HT-29 (cell line): ENCODE results near the gene LPIN1. TPM values are rescaled to one million over a fixed set of nuclear protein-coding genes. Genes with fewer than 3 reads are reported as not detected.

Source experiments
- DNase-seq: peaks from one replicate; pipeline ENCODE4 v3.0.0-alpha.2; 2015; ENCODE audit warnings: low spot score
- small RNA-seq: library from RNA; depleted of rRNA; stranded (forward); fragments of <200 nt; gene quantifications from one replicate; pipeline ENCODE3, GENCODE V24; 2014
- total RNA-seq: library from RNA; depleted of rRNA; stranded (reverse); fragments of >200 nt; shearing (Covaris generic); gene quantifications from 2 replicates; pipeline ENCODE4 v1.2.3, GENCODE V29; 2014; rRNA removed

LPIN1 gene
- total RNA-seq, 1 experiment from 2014 or later = 6.8 TPM

DNA sequence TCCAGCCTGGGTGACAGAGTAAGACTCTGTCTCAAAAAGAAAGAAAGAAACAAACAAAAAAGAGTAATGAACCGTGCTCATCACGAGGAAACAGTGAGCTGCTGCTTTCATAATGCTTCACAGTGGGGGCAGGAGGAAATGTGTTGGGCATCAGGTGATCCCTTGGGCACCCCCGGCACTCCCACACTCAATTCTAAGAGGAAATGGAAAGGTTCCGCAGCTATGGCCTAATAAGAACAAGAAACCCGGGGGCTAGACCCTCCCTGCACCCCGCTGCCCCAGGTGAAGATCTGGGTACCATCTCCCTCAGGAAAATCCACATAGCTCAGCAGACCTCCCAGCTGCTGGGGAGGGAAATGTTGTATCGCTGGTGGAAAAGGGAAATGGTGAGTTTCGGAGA, 118.9 kb downstream of the LPIN1 start:
- no peak for DNase-seq

- no peak for DNase-seq
These were observed 119.4 kb downstream of the LPIN1 start for GRCh38 chr2:11865805-11866204.

DNA sequence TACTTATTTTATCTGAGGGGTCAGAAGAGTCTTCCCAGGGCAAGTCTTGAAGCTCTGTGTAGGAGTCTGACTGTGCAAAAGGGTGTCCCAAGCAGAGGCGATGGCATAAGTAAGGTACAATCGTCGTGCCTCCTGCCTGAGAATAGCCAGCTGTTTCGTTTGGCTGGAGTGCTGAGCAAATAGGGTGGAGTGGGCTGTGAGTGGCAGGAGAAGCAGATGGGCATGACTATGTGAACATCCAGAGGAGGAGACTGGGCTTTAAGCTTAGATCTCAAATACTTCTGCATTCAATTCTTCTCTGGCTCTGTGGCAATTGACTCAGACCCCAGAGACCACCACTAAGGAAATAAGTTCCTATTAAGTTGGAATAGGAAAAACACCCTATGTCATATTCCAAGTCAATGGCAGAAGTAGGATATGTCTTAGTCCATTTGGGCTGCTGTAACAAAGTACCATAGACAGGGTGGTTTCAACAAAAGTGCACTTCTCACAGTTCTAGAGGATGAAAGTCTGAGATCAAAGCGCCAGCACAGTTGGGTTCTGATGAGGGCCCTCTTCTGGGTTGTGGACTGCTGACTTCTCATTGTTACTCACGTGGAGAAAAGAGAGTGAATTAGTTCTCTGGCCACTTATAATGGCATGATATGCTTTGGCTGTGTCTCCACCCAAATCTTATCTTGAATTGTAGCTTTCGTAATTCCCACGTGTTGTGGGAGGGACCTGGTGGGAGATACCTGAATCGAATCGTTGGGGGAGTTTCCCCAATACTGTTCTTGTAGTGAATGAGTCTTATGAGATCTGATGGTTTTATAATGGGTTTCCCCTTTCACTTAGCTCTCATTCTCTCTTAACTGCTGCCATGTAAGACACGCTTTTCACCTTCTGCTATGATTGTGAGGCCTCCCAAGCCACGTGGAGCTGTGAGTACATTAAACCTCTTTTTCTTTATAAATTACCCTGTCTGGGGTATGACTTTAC, 120.2 kb downstream of the LPIN1 start:
- no peak for DNase-seq

DNA sequence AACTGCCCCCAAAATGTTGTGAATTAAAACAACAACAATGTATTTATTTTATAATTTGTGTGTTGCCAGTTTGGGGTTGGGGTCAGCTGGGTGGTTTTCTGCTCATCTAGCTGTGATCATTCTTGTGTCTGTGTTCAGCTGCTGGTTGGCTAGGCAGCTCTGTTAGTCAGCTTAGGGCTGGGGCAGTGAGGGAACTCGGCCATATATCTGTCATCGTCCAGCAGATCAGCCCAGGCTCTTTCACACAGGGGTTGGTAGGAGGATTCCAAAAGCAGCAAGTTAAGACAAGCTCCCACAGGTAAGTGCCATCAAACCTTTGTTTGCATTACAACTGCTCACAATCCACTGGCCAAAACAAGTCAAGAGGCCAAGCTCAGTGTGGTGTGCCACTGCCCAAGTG, 121.5 kb downstream of the LPIN1 start:
- DNase-seq = no peak

DNA sequence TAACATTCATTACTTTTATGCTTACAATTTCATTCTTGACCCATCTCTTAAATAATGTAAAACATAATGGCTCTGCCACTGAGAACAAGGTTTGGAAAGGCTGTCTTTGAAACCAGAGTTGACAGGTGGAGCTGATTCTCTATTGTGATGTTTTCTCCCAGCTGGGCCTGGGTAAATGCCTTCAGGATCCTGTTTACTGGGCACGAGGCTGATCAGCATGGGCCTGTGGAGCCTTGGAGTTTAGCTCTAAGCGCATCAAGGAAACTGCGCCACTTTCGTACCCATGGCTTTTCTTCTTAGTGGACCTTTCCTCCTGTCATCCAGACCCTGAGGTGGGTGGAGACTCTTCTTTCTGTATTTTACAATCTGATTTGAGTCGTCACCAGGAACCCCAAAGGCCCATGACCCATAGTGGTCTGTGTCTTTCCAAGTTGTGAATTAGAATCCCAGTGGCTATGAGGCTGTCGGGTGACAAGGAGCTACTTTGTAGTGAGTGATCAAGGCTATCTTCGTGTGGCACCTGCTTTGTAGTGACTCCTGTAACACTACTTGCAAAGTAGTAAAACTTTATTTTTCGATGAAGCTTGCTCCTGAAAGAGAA, 123.1 kb downstream of the LPIN1 start:
- DNase-seq = no peak

DNA sequence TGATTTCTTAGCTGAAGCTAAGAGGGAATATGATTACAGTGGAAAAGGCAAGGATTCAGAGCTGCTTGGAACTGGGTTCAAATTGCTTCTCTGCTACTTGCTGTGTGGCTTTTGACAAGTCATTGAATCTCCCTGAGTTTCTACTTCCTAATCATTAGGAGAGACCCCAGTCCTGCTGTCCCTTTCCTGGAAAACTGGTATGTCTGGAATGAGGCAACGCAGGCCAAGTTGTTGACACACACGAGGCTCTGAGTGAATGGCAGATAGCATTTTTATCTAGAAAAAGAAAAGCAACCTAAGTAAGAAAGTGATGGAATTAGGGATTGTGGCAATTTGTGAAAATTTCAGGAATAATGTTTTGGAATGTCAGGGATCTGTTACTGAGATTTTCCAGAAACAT, 123.6 kb downstream of the LPIN1 start:
- no peak for DNase-seq

DNA sequence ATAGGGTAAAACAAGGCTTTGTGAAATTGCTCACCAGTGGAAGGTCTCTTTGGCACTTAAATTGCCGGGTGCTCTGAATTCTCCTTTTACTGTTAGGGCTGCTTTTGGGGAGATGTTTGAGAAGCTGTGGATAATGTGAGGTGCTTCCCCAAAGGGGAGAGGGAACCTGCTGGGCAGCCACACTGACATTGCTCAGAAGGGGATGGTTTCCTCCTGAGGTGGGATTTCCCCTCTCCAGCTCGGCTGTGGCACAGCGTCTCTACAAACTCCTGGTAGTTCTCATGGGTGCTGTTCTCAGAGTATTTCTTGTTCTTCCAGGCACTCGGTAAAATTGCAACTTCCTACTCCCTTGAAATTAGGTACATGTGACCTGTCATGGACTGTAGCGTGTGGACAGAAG, 124.2 kb downstream of the LPIN1 start:
- DNase-seq = no peak

- no peak for DNase-seq
These were observed 125.0 kb downstream of the LPIN1 start for GRCh38 chr2:11871421-11871820.

DNA sequence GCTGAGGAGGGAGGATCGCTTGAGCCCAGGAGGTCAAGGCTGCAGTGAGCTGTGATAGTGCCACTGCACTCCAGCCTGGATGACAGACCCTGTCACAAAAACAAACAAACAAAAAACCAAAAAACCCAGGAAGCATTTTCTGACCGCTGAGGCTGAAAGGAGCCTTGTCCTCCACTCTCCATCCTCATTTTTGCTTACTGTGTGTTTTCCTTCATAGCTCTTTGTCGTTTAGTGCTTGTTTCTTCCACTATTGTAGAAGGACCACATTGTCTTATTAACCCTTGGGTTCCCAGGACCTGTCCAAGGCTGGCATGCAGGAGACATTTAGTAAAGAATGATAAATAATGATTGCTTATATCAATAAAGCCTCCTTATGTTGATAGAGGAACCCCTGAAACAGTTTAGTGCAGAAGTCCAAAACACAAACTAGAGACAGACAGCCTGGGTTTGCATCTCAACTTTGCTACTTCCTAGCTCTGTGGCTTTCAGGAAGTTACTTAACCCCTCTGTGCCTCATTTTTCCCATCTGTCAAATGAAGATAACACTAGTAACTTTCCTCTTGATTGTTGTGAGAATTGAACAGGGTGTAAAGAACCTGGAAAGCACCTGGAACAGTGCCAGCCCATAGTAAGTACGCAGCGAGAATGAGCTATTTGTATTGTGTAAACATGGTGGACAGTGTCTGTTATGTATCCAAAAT, 126.0 kb downstream of the LPIN1 start:
- peak; percentile 4 for DNase-seq

- DNase-seq = no peak
These were observed 126.5 kb downstream of the LPIN1 start for GRCh38 chr2:11872948-11873269.

DNA sequence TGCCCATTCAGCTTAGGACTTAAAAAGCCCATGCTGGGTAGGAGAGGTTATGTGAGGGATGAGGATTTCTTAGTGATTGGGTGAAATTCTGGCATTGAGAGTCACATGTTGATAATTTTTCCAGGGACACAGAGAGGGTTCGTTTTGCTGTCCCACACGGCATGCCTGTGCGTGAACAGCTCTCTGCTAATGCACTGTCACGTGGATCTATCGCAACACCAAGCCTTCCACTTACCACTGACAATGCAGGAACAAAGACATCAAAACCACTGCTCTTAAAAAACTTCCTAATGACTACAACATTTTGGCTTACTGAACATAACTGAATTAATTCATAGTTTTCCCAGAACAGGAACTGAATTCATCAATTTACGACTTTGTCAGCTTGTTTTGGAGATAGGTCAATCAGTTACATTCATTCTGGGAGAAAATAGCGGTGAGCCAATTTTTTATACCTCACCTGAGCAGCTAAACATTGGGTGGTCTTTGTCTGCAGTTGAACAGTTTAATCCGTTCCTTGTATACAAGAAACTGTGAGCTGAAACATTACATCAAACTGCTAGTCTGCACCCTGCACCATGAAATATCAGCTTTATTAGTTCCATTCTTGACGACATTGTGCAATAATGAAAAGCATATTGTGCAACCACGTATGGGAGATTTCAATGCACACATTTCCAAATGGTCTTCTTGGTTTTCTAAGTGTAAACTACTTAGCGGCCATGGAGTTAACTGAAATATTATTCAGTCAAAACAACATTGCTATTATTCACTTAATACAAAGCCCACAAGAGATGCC, 127.1 kb downstream of the LPIN1 start:
- no peak for DNase-seq

- DNase-seq = no peak
These were observed 128.4 kb downstream of the LPIN1 start for GRCh38 chr2:11874861-11875260.

- no peak for DNase-seq
These were observed 129.0 kb downstream of the LPIN1 start for GRCh38 chr2:11875481-11875880.

GRCh38 chr2:11876436-11876835, 130.0 kb downstream of the LPIN1 start:
- no peak for DNase-seq

GRCh38 chr2:11876889-11877288, 130.5 kb downstream of the LPIN1 start:
- DNase-seq = no peak

Small RNA genes lying within 50 kb of the gene (small RNA-seq; reads per million reads assigned to genes)
- gene MIR4262 = not detected
- not detected for gene MIR548S

Other genes with a start within 250 kb of the LPIN1 start
- 0.03 TPM in 1 of 2 replicates, not detected in the other for gene GREB1, start 212.6 kb upstream of the LPIN1 start, total RNA-seq
- not detected in 2 replicates for gene NTSR2, start 76.4 kb upstream of the LPIN1 start, total RNA-seq